Lung (tissue), 12 donors: ENCODE data around the gene CDH13. TPM values are rescaled to one million over a fixed set of nuclear protein-coding genes. Genes with fewer than 3 reads are reported as not detected.
A peak's percentile ranks its signal among the peaks of the same experiment; 100 is the strongest.

Experiments
- ATAC-seq: fragments of 200-7000 bp; cut with Tn5 transposase; one replicate; pipeline ENCODE4 v1.9.1; 2020; ENCODE audit warnings: moderate number of reproducible peaks; ENCODE audit not compliant: insufficient read depth, low FRiP score
- DNase-seq, 3 donors: peaks; one replicate each; pipeline ENCODE4 v3.0.0-alpha.2; 2013 to 2017
- H3K27ac ChIP-seq, 2 donors: one replicate each; pipeline ENCODE4 v1.5.1; 2013; ENCODE audit warnings: mild to moderate bottlenecking in 2 of 2, moderate library complexity in 2 of 2, control low read depth in 1 of 2, inconsistent platforms in 1 of 2, low read depth in 1 of 2, low read length in 1 of 2
- H3K27me3 ChIP-seq, 3 donors: one replicate each; pipeline ENCODE4 v1.5.1; 2013; ENCODE audit warnings: low read length in 2 of 3; ENCODE audit not compliant: control insufficient read depth in 3 of 3, insufficient read depth in 3 of 3
- H3K36me3 ChIP-seq, 4 donors: one replicate each; pipeline ENCODE4 v1.5.1; 2013; ENCODE audit warnings: low read length in 4 of 4, mild to moderate bottlenecking in 1 of 4, moderate library complexity in 1 of 4; ENCODE audit not compliant: control insufficient read depth in 4 of 4, insufficient read depth in 4 of 4
- H3K4me1 ChIP-seq, 5 donors: one replicate each; pipeline ENCODE4 v1.5.1; 2013; ENCODE audit warnings: low read length in 5 of 5, mild to moderate bottlenecking in 2 of 5, moderate library complexity in 1 of 5; ENCODE audit not compliant: control insufficient read depth in 5 of 5, insufficient read depth in 5 of 5
- H3K4me3 ChIP-seq: one replicate; pipeline ENCODE4 v1.5.1; 2013; ENCODE audit warnings: mild to moderate bottlenecking, control low read depth, moderate library complexity
- H3K9ac ChIP-seq, 2 donors: one replicate each; pipeline ENCODE4 v1.5.1; 2013; ENCODE audit warnings: low read length in 2 of 2, control low read depth in 1 of 2; ENCODE audit not compliant: insufficient read depth in 1 of 2
- H3K9me3 ChIP-seq, 4 donors: one replicate each; pipeline ENCODE4 v1.5.1; 2013; ENCODE audit warnings: low read length in 3 of 4, mild to moderate bottlenecking in 1 of 4, moderate library complexity in 1 of 4; ENCODE audit not compliant: control insufficient read depth in 4 of 4, insufficient read depth in 3 of 4
- CTCF ChIP-seq: IDR thresholded peaks from 2 replicates; pipeline ENCODE4 v1.5.1; 2012; ENCODE audit warnings: mild to moderate bottlenecking; ENCODE audit errors: control extremely low read depth, extremely low read depth
- WGBS, 2 donors: extraction: QIAGEN DNeasy Blood & Tissue Kit; methylation state at CpG; one replicate each; pipeline ENCODE4 v1.1.7; 2013; 5-methylcytosine and 5-hydroxymethylcytosine counted together
- polyA plus RNA-seq, 2 donors: library from polyadenylated mRNA; stranded (reverse); fragments of 200-250 nt; gene quantifications; one replicate each; pipeline ENCODE4 v1.2.1, GENCODE V29; 2013
- total RNA-seq, 2 donors: library from RNA; depleted of rRNA in 1 of 2; stranded (reverse); fragments of >200 nt in 1 of 2; gene quantifications; one replicate each; pipeline ENCODE4 v1.2.1, GENCODE V29; 2014 to 2021
- donor health status: control.
- donor health status: control.
- donor health status: Bipolar disorder and iron deficiency.
- donor health status: healthy.
- donor health status: DM: yes; HTN: yes; CAD: no.

CDH13 gene
- total and polyA plus RNA-seq, 4 donors = 2.1 to 12.3 (median 7.3) TPM

GRCh38 chr16:82758406-82758805 is 131.6 kb downstream of the CDH13 start:
- no peak for DNase-seq
- no peak for ATAC-seq
- H3K4me1 ChIP-seq = peaks cover 0 to 26% (median 3%) of the 10 kb centered on the region in 5 donors
- WGBS, 2 donors = 98 to 99% methylated on average over 4 of the region's 4 CpGs
- no peaks in the 10 kb centered on the region for H3K36me3 ChIP-seq
- no peak overlapping the region for H3K4me3 ChIP-seq
- no peaks in the 10 kb centered on the region for H3K27me3 ChIP-seq
- no peak overlapping the region for H3K27ac ChIP-seq
- no peak for TF ChIP-seq CTCF
- H3K9ac ChIP-seq = no peak overlapping the region
- H3K9me3 ChIP-seq = no peaks in the 10 kb centered on the region

GRCh38 chr16:82758904-82759303 is 132.1 kb downstream of the CDH13 start:
- no peak for TF ChIP-seq CTCF
- H3K27me3 ChIP-seq = no peaks in the 10 kb centered on the region
- peak overlapping the region in 1 of 2 donors; percentile 5 for H3K27ac ChIP-seq
- 83 to 94% methylated on average over 2 of the region's 2 CpGs for WGBS, 2 donors
- no peak overlapping the region for H3K9ac ChIP-seq
- no peak for ATAC-seq
- peaks cover 0 to 26% (median 3%) of the 10 kb centered on the region in 5 donors for H3K4me1 ChIP-seq
- H3K9me3 ChIP-seq = no peaks in the 10 kb centered on the region
- H3K36me3 ChIP-seq = no peaks in the 10 kb centered on the region
- DNase-seq = no peak
- no peak overlapping the region for H3K4me3 ChIP-seq

GRCh38 chr16:82761236-82761635 is 134.5 kb downstream of the CDH13 start:
- Histone ChIP-seq H3K9ac (no peak overlapping the region), H3K9me3 (no peaks in the 10 kb centered on the region), H3K4me3 (no peak overlapping the region), H3K27ac (peak overlapping the region in 1 of 2 donors; percentile 76), H3K36me3 (no peaks in the 10 kb centered on the region), H3K4me1 (peaks cover 0 to 13% (median 0%) of the 10 kb centered on the region in 5 donors), H3K27me3 (no peaks in the 10 kb centered on the region)
- no peak for TF ChIP-seq CTCF
- no peak for ATAC-seq
- 54 to 75% methylated on average over 4 of the region's 4 CpGs for WGBS, 2 donors
- peak in 1 of 3 donors; percentile 20 for DNase-seq

GRCh38 chr16:82761858-82762257 is 135.1 kb downstream of the CDH13 start:
- TF ChIP-seq CTCF = no peak
- H3K4me3 ChIP-seq = no peak overlapping the region
- ATAC-seq (no peak), DNase-seq (peak in 2 of 3 donors; percentile 8 to 41)
- no peak overlapping the region for H3K9ac ChIP-seq
- H3K4me1 ChIP-seq = peaks cover 0 to 9% (median 0%) of the 10 kb centered on the region in 5 donors
- WGBS, 2 donors = 14 to 24% methylated on average over 3 of the region's 3 CpGs
- peak overlapping the region in 1 of 2 donors; percentile 79 for H3K27ac ChIP-seq
- no peaks in the 10 kb centered on the region for H3K36me3 ChIP-seq
- no peaks in the 10 kb centered on the region for H3K9me3 ChIP-seq
- no peaks in the 10 kb centered on the region for H3K27me3 ChIP-seq
